Activated CD8-positive, alpha-beta T cell treated with anti-CD3 and anti-CD28 coated beads, Interleukin-2, amount 10 ng/mL, durations not matched to agents 7 days and 5 days (primary cell): ENCODE results near the gene ERC2. TPM values are rescaled to one million over a fixed set of nuclear protein-coding genes. Genes with fewer than 3 reads are reported as not detected.
"Not testable (repeated sequence)": the region's sequence is repeated elsewhere in the genome, so short reads cannot be mapped to it uniquely, and the experiment has no call there.

Experiments used
- ATAC-seq: fragments of 150-1000 bp; cut with Tn5 transposase; one replicate; pipeline ENCODE4 v1.10.0; 2021; ENCODE audit warnings: moderate library complexity
- CTCF ChIA-PET: fragments of 350-600 bp; sonication (Branson Sonifier 250); formaldehyde crosslinking; loops from one replicate; lab custom pipeline; 2021; ENCODE audit warnings: antibody characterized with exemption; lab: Charles Lee
- POLR2A ChIA-PET: fragments of 350-600 bp; sonication (Branson Sonifier 250); formaldehyde crosslinking; loops from one replicate; lab custom pipeline; 2021; ENCODE audit warnings: antibody characterized with exemption; lab: Charles Lee
- DNase-seq: peaks from one replicate; pipeline ENCODE4 v3.0.0-alpha.2; 2020
- H3K27ac Mint-ChIP-seq: one replicate; pipeline ENCODE4 v1.8.0; 2021; ENCODE audit warnings: mild to moderate bottlenecking, mixed read lengths
- H3K27me3 Mint-ChIP-seq: one replicate; pipeline ENCODE4 v1.8.0; 2021; ENCODE audit warnings: low read depth, mixed read lengths
- H3K36me3 Mint-ChIP-seq: one replicate; pipeline ENCODE4 v1.8.0; 2021; ENCODE audit warnings: low read depth, mixed read lengths
- H3K4me1 Mint-ChIP-seq: one replicate; pipeline ENCODE4 v1.8.0; 2021; ENCODE audit warnings: low read depth, mixed read lengths
- H3K4me3 Mint-ChIP-seq: one replicate; pipeline ENCODE4 v1.8.0; 2021; ENCODE audit warnings: mild to moderate bottlenecking, mixed read lengths
- H3K9me3 Mint-ChIP-seq: one replicate; pipeline ENCODE4 v1.8.0; 2022; ENCODE audit warnings: mixed read lengths; ENCODE audit not compliant: insufficient read depth
- total RNA-seq, 2 experiments: library from RNA; stranded (reverse); gene quantifications; one replicate each; pipeline ENCODE4 v1.2.3, GENCODE V29; 2021

Gene ERC2
- total RNA-seq, 2 experiments from 2014 or later: not detected

GRCh38 chr3:56022619-56023018 lies 445.6 kb downstream of the ERC2 start:
- ATAC-seq: no peak
- Mint-ChIP-seq H3K27me3 (no peaks in the 10 kb centered on the region), H3K4me1 (no peaks in the 10 kb centered on the region), H3K4me3 (no peak overlapping the region), H3K36me3 (no peaks in the 10 kb centered on the region), H3K27ac (no peak overlapping the region), H3K9me3 (no peaks in the 10 kb centered on the region)
- ChIA-PET CTCF (no interaction called here), POLR2A (no interaction called here)
- DNase-seq: no peak

- CTCF ChIA-PET: no interaction called here
- ATAC-seq (no peak), DNase-seq (no peak)
- no peaks in the 10 kb centered on the region for H3K9me3 Mint-ChIP-seq
- H3K4me3 Mint-ChIP-seq: no peak overlapping the region
- H3K4me1 Mint-ChIP-seq: no peaks in the 10 kb centered on the region
- H3K27ac Mint-ChIP-seq: no peak overlapping the region
- no peaks in the 10 kb centered on the region for H3K27me3 Mint-ChIP-seq
- no peaks in the 10 kb centered on the region for H3K36me3 Mint-ChIP-seq
- POLR2A ChIA-PET: no interaction called here
Measured at GRCh38 chr3:56019490-56020146, 448.6 kb downstream of the ERC2 start.

- H3K4me3 Mint-ChIP-seq, H3K9me3 Mint-ChIP-seq, ATAC-seq, DNase-seq, CTCF ChIA-PET, H3K27ac Mint-ChIP-seq, H3K36me3 Mint-ChIP-seq, H3K27me3 Mint-ChIP-seq, POLR2A ChIA-PET, H3K4me1 Mint-ChIP-seq: not testable (repeated sequence)
Measured at GRCh38 chr3:56015374-56015773, 452.9 kb downstream of the ERC2 start.

GRCh38 chr3:56012721-56013120 lies 455.5 kb downstream of the ERC2 start:
- H3K9me3 Mint-ChIP-seq: no peaks in the 10 kb centered on the region
- no peak for DNase-seq
- CTCF ChIA-PET: no interaction called here
- H3K4me1 Mint-ChIP-seq: no peaks in the 10 kb centered on the region
- H3K36me3 Mint-ChIP-seq: no peaks in the 10 kb centered on the region
- POLR2A ChIA-PET: no interaction called here
- H3K27ac Mint-ChIP-seq: no peak overlapping the region
- ATAC-seq: no peak
- no peak overlapping the region for H3K4me3 Mint-ChIP-seq
- no peaks in the 10 kb centered on the region for H3K27me3 Mint-ChIP-seq

- Mint-ChIP-seq H3K4me3 (no peak overlapping the region), H3K36me3 (no peaks in the 10 kb centered on the region), H3K27me3 (peaks cover 3% of the 10 kb centered on the region), H3K27ac (no peak overlapping the region), H3K4me1 (peaks cover 4% of the 10 kb centered on the region), H3K9me3 (no peaks in the 10 kb centered on the region)
- ChIA-PET CTCF (no interaction called here), POLR2A (no interaction called here)
- DNase-seq: no peak
- ATAC-seq: no peak
Measured at GRCh38 chr3:56005196-56005805, 463.0 kb downstream of the ERC2 start.

- Mint-ChIP-seq H3K9me3 (no peaks in the 10 kb centered on the region), H3K4me1 (peaks cover 4% of the 10 kb centered on the region), H3K27ac (no peak overlapping the region), H3K27me3 (peaks cover 3% of the 10 kb centered on the region), H3K36me3 (no peaks in the 10 kb centered on the region), H3K4me3 (no peak overlapping the region)
- ChIA-PET CTCF (no interaction called here), POLR2A (no interaction called here)
- no peak for DNase-seq
- no peak for ATAC-seq
Measured at GRCh38 chr3:56003129-56003528, 465.1 kb downstream of the ERC2 start.

- DNase-seq (no peak), ATAC-seq (no peak)
- Mint-ChIP-seq H3K27me3 (peaks cover 3% of the 10 kb centered on the region), H3K4me1 (peaks cover 4% of the 10 kb centered on the region), H3K36me3 (no peaks in the 10 kb centered on the region), H3K4me3 (no peak overlapping the region), H3K27ac (no peak overlapping the region), H3K9me3 (no peaks in the 10 kb centered on the region)
- CTCF ChIA-PET: no interaction called here
- POLR2A ChIA-PET: no interaction called here
Measured at GRCh38 chr3:56001991-56002390, 466.3 kb downstream of the ERC2 start.

- H3K27me3 Mint-ChIP-seq: peaks cover 3% of the 10 kb centered on the region
- CTCF ChIA-PET: no interaction called here
- H3K36me3 Mint-ChIP-seq: no peaks in the 10 kb centered on the region
- POLR2A ChIA-PET: no interaction called here
- no peak for ATAC-seq
- H3K27ac Mint-ChIP-seq: no peak overlapping the region
- DNase-seq: no peak
- no peak overlapping the region for H3K4me3 Mint-ChIP-seq
- peaks cover 4% of the 10 kb centered on the region for H3K4me1 Mint-ChIP-seq
- no peaks in the 10 kb centered on the region for H3K9me3 Mint-ChIP-seq
Measured at GRCh38 chr3:56001537-56001936, 466.7 kb downstream of the ERC2 start.

- Mint-ChIP-seq H3K9me3 (no peaks in the 10 kb centered on the region), H3K4me3 (no peak overlapping the region), H3K36me3 (no peaks in the 10 kb centered on the region), H3K4me1 (no peaks in the 10 kb centered on the region), H3K27ac (no peak overlapping the region), H3K27me3 (peaks cover 2% of the 10 kb centered on the region)
- POLR2A ChIA-PET: no interaction called here
- no peak for DNase-seq
- CTCF ChIA-PET: no interaction called here
- ATAC-seq: no peak
Measured at GRCh38 chr3:55989366-55989765, 478.9 kb downstream of the ERC2 start.

GRCh38 chr3:55988905-55989304 lies 479.4 kb downstream of the ERC2 start:
- no peaks in the 10 kb centered on the region for H3K9me3 Mint-ChIP-seq
- peaks cover 2% of the 10 kb centered on the region for H3K27me3 Mint-ChIP-seq
- CTCF ChIA-PET: no interaction called here
- H3K4me3 Mint-ChIP-seq: no peak overlapping the region
- ATAC-seq: no peak
- no peaks in the 10 kb centered on the region for H3K4me1 Mint-ChIP-seq
- no peak overlapping the region for H3K27ac Mint-ChIP-seq
- no peaks in the 10 kb centered on the region for H3K36me3 Mint-ChIP-seq
- no peak for DNase-seq
- POLR2A ChIA-PET: no interaction called here

- CTCF ChIA-PET: no interaction called here
- ATAC-seq: no peak
- no peak for DNase-seq
- Mint-ChIP-seq H3K4me1 (no peaks in the 10 kb centered on the region), H3K27ac (no peak overlapping the region), H3K4me3 (no peak overlapping the region), H3K27me3 (peaks cover 2% of the 10 kb centered on the region), H3K36me3 (no peaks in the 10 kb centered on the region), H3K9me3 (no peaks in the 10 kb centered on the region)
- POLR2A ChIA-PET: no interaction called here
Measured at GRCh38 chr3:55984626-55985025, 483.6 kb downstream of the ERC2 start.

- ChIA-PET POLR2A (no interaction called here), CTCF (no interaction called here)
- H3K9me3 Mint-ChIP-seq: no peaks in the 10 kb centered on the region
- H3K36me3 Mint-ChIP-seq: no peaks in the 10 kb centered on the region
- ATAC-seq (no peak), DNase-seq (no peak)
- no peaks in the 10 kb centered on the region for H3K4me1 Mint-ChIP-seq
- H3K4me3 Mint-ChIP-seq: no peak overlapping the region
- no peak overlapping the region for H3K27ac Mint-ChIP-seq
- no peaks in the 10 kb centered on the region for H3K27me3 Mint-ChIP-seq
Measured at GRCh38 chr3:55978953-55979352, 489.3 kb downstream of the ERC2 start.
